NCI-H2196 (cell line): ENCODE measurements around the gene OR51A7.
"Not testable (repeated sequence)": the region's sequence is repeated elsewhere in the genome, so short reads cannot be mapped to it uniquely, and the experiment has no call there.

Source experiments
- DNase-seq: peaks from one replicate; lab custom pipeline; 2025; ENCODE audit not compliant: unreplicated experiment; lab: John Stamatoyannopoulos, UW

The OR51A7 gene

DNA sequence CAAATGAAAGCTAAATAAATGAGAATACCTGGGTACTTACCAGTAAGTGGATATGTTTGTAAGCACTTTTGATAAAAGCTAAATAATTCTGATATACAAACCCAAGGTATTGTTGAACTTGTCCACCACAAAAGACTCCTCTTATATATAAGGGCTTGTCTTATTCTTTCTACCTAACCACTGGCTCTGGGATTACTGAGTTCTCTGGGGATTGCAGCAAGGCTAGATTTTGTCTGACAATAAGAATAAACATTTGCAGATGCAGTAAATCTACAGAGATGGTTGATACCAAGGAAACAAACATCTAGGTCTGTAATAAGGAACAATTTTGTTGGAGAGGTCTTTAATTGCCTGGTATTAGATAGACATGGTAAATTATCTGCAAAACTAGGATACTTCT lies 43.9 kb downstream of the OR51A7 start, which contains the start of gene OR51A4:
Gene OR51A4 (minus strand): TSS at position 101 of the 400 bp plus-strand sequence. CDS start 505 bp downstream, outside the sequence.
- no peak for DNase-seq

- not testable (repeated sequence) for DNase-seq
Measured at GRCh38 chr11:4955613-4956012, 52.0 kb downstream of the OR51A7 start, which contains the start of gene OR51A2. OR51A2 (minus strand) TSS chr11:4955713; CDS start chr11:4955713, 0 bp downstream.

GRCh38 chr11:4957396-4957795 lies 53.8 kb downstream of the OR51A7 start:
- DNase-seq, result no peak
